Loucy (cell line): ENCODE data around the gene MICU1.

ENCODE experiments used
- H2AFZ ChIP-seq: fragments of 200-600 bp; sonication (generic); 2 replicates; pipeline ENCODE4 v1.6.0; 2016; ENCODE audit warnings: antibody characterized with exemption, mild to moderate bottlenecking, low read length, moderate library complexity
- H3F3A ChIP-seq: fragments of 200-600 bp; 2 replicates; pipeline ENCODE4 v1.6.0; 2016; ENCODE audit warnings: antibody characterized with exemption, low read depth, mild to moderate bottlenecking
- H3K27me3 ChIP-seq: fragments of 200-600 bp; sonication (generic); 2 replicates; pipeline ENCODE4 v1.6.1; 2014; ENCODE audit warnings: low read length, mild to moderate bottlenecking; ENCODE audit not compliant: insufficient read depth, poor library complexity, severe bottlenecking
- H3K36me3 ChIP-seq: fragments of 200-600 bp; sonication (generic); 2 replicates; pipeline ENCODE4 v1.6.1; 2016; ENCODE audit warnings: low read length; ENCODE audit not compliant: insufficient read depth
- H3K4me1 ChIP-seq: fragments of 200-600 bp; sonication (generic); 2 replicates; pipeline ENCODE4 v1.5.1; 2014; ENCODE audit warnings: low read length, mild to moderate bottlenecking; ENCODE audit not compliant: insufficient read depth, poor library complexity, severe bottlenecking
- H3K4me2 ChIP-seq: fragments of 200-600 bp; sonication (generic); 2 replicates; pipeline ENCODE4 v1.6.0; 2014; ENCODE audit warnings: antibody characterized with exemption, low read length, low read depth, mild to moderate bottlenecking; ENCODE audit not compliant: poor library complexity, severe bottlenecking
- H3K4me3 ChIP-seq: fragments of 200-600 bp; sonication (generic); 2 replicates; pipeline ENCODE4 v1.5.1; 2014; ENCODE audit warnings: low read length, mild to moderate bottlenecking, mixed read lengths; ENCODE audit not compliant: poor library complexity, severe bottlenecking
- H3K79me2 ChIP-seq: fragments of 200-600 bp; sonication (generic); 2 replicates; pipeline ENCODE4 v1.6.1; 2014; ENCODE audit warnings: low read length; ENCODE audit not compliant: insufficient read depth
- H3K9ac ChIP-seq: fragments of 200-600 bp; sonication (generic); 2 replicates; pipeline ENCODE4 v1.6.0; 2014; ENCODE audit warnings: mild to moderate bottlenecking, low read depth, low read length, moderate library complexity; ENCODE audit not compliant: poor library complexity, severe bottlenecking
- H3K9me2 ChIP-seq: fragments of 200-600 bp; sonication (generic); replicated peaks from 2 replicates; pipeline ENCODE4 v1.6.1; 2016; ENCODE audit warnings: low read depth, low read length, mixed read lengths
- H3K9me3 ChIP-seq: fragments of 200-600 bp; sonication (generic); 2 replicates; pipeline ENCODE4 v1.6.1; 2014; ENCODE audit warnings: mild to moderate bottlenecking, antibody characterized with exemption, low read length, low read depth; ENCODE audit not compliant: insufficient read depth
- H4K20me1 ChIP-seq: fragments of 200-600 bp; sonication (generic); 2 replicates; pipeline ENCODE4 v1.6.0; 2014; ENCODE audit warnings: antibody characterized with exemption, low read length, mild to moderate bottlenecking; ENCODE audit not compliant: insufficient read depth, poor library complexity, severe bottlenecking
- CTCF ChIP-seq: fragments of 200-600 bp; sonication (generic); conservative IDR thresholded peaks from 2 replicates; pipeline ENCODE4 v1.5.1; 2014; ENCODE audit warnings: mild to moderate bottlenecking, antibody characterized with exemption, low read length
- EZH2phosphoT487 ChIP-seq: fragments of 200-600 bp; IDR thresholded peaks from 2 replicates; pipeline ENCODE4 v1.6.1; 2018; ENCODE audit warnings: antibody characterized with exemption, mild to moderate bottlenecking, moderate library complexity, borderline replicate concordance

MICU1 gene

GRCh38 chr10:72661431-72661830 lies 35.6 kb upstream of the MICU1 start:
- no peaks in the 10 kb centered on the region for H3F3A ChIP-seq
- no peaks in the 10 kb centered on the region for H3K9me3 ChIP-seq
- H3K4me3 ChIP-seq = no peak overlapping the region
- H3K4me1 ChIP-seq = no peaks in the 10 kb centered on the region
- no peaks in the 10 kb centered on the region for H3K79me2 ChIP-seq
- no peaks in the 10 kb centered on the region for H4K20me1 ChIP-seq
- no peaks in the 10 kb centered on the region for H3K27me3 ChIP-seq
- no peaks in the 10 kb centered on the region for H3K36me3 ChIP-seq
- H2AFZ ChIP-seq = no peak overlapping the region
- H3K9me2 ChIP-seq = no peaks in the 10 kb centered on the region
- no peak overlapping the region for H3K9ac ChIP-seq
- H3K4me2 ChIP-seq = no peak overlapping the region
- no peak for TF ChIP-seq CTCF
- no peak for TF ChIP-seq EZH2phosphoT487

- Histone ChIP-seq H3K9ac (no peak overlapping the region), H2AFZ (no peak overlapping the region), H3K4me3 (no peak overlapping the region), H3K4me2 (no peak overlapping the region), H4K20me1 (no peaks in the 10 kb centered on the region), H3K36me3 (no peaks in the 10 kb centered on the region), H3K9me2 (no peaks in the 10 kb centered on the region), H3K4me1 (no peaks in the 10 kb centered on the region), H3F3A (no peaks in the 10 kb centered on the region), H3K27me3 (no peaks in the 10 kb centered on the region), H3K9me3 (no peaks in the 10 kb centered on the region), H3K79me2 (no peaks in the 10 kb centered on the region)
- TF ChIP-seq CTCF (no peak), EZH2phosphoT487 (no peak)
These were observed 34.3 kb upstream of the MICU1 start for GRCh38 chr10:72660220-72660619.

- Histone ChIP-seq H3K9ac (no peak overlapping the region), H2AFZ (no peak overlapping the region), H3K4me3 (no peak overlapping the region), H3K4me1 (no peaks in the 10 kb centered on the region), H3K4me2 (no peak overlapping the region), H3F3A (no peaks in the 10 kb centered on the region), H4K20me1 (no peaks in the 10 kb centered on the region), H3K36me3 (no peaks in the 10 kb centered on the region), H3K9me2 (no peaks in the 10 kb centered on the region), H3K27me3 (no peaks in the 10 kb centered on the region), H3K9me3 (no peaks in the 10 kb centered on the region), H3K79me2 (no peaks in the 10 kb centered on the region)
- TF ChIP-seq EZH2phosphoT487 (no peak), CTCF (no peak)
These were observed 33.8 kb upstream of the MICU1 start for GRCh38 chr10:72659694-72660093.
